ENCODE results near the gene SOX12.

Gene SOX12

DNA sequence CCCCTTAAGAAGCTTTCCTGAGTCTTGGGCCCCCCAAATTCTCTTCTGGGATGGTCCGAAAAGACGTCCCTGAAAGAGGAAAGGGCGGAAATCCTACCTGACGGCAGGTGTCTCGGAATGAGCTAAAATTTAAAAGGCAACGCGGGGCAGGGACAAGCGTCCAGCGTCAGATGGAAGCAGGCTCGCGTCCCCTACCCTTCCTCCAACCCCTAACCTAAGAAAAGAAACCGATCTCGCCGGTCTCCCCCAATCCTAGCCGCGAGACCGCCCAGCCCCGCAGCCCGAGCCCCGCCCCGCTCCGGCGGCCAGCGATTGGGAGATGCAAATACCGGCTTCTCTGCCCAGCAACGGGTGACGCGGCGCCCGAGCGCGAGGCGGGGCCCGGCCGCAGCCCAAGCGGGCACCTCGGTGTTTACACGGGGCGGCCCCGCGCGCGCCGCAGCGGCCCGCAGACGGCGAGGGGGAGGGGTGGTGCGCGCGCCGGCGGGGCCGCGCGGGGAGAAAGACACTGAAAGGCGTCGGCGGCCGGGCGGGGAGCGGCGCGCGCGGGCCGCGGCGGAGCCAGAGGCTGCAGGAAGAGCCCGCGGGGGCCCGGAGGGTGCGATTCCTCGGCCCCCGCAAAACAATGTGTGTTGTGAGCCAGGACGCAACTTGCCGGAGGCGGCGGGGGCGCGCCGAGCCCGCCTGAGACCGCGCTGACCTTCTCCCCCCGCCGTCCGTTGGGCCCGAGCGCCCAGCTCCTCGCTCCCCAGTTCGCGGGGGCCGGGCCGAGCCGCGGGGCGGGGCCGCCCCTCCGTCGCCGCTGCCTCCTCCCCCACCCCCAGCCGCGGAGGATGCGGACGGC is at the start of gene SOX12:
Gene SOX12 (plus strand): TSS at position 508 of the 844 bp plus-strand sequence. CDS start 373 bp downstream, outside the sequence.
- H3K27ac Mint-ChIP-seq, result peak within 1 kb of the TSS; percentile 95

DNA sequence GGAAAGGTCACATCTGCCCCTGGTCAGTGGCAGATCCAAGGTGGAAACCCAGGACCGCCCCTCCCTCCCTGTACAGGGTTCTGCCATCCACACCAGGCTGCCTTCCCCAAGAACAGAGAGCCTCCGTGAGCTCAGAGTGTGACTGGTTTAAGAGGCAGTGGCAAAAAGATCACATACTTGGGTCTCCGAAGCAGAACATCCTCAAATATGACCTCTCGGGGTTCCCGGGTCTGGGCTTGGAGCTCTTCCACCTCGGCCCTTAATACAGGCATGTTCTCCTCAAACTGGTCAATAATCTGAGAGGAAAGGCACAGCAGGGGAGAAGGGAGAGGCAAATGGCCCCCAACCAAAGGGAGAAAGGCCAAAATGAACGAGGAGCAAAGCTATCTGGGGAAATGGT is 49.6 kb upstream of the SOX12 start:
- Mint-ChIP-seq H3K4me1 (peaks cover 0 to 2% of the 10 kb centered on the region in 2 donors), H3K4me3 (no peak overlapping the region), H3K9me3 (peaks cover 0 to 2% of the 10 kb centered on the region in 2 donors), H3K36me3 (peaks cover 14 to 25% of the 10 kb centered on the region in 2 donors), H3K27me3 (no peaks in the 10 kb centered on the region), H3K27ac (no peak overlapping the region)
- DNase-seq (no peak), ATAC-seq (replicated peaks) (no peak)

More for the DNA sequence above, at the start of gene SOX12:
- Mint-ChIP-seq H3K36me3 (peaks cover 5 to 14% of the 10 kb centered on the region in 2 donors), H3K4me1 (peaks cover 33 to 44% of the 10 kb centered on the region in 2 donors), H3K27me3 (no peaks in the 10 kb centered on the region), H3K4me3 (peak within 1 kb of the TSS; percentile 90 to 96), H3K9me3 (no peaks in the 10 kb centered on the region)
- ATAC-seq (replicated peaks) (peak; percentile 79 to 80), DNase-seq (peak; percentile 92)

DNA sequence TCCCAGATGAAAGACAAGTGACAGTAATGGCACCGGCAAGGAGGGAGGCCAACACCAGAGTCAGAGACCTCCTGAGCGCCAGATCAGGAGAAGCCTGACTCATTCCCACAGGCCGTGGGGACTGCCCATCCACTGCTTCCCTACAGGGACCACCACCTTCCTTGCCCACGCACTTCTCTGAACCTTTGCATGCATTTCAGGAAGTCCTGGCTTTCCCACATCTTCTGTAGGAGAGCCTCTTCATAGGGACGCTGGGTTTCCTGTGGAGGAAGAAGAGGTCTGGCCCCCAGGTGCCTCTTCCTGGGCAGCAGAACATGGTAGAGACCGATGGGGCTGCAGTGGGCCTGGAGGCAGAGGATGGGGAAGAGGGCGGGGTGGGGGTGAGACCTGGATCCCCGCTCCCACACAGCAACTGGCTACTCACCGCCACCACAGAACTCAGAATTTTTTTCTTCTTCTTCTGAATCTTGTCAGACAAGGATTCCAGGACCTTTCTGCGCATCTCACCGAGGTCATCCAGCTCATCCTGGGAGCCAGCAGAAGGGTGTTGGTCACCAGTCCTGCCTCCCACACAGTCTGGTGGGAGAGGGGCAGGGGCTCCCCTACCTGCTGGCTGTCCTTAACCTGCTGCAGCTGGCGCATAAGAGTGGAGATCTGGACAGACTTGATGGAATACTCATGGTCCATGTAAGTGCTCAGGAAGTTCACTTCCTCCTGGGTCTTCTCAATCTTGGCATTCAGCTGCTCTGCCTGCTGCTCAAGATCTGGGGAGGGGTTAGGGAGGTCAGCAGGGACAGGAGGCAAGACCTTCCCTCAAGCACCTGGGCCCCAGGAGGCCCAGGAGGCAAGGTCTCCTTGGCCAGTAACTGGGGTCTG is 48.5 kb upstream of the SOX12 start:
- Mint-ChIP-seq H3K4me1 (peaks cover 0 to 4% of the 10 kb centered on the region in 2 donors), H3K9me3 (peaks cover 0 to 2% of the 10 kb centered on the region in 2 donors), H3K4me3 (no peak overlapping the region), H3K27me3 (no peaks in the 10 kb centered on the region), H3K36me3 (peaks cover 14 to 28% of the 10 kb centered on the region in 2 donors), H3K27ac (no peak overlapping the region)
- ATAC-seq (replicated peaks), result no peak
- no peak for DNase-seq

DNA sequence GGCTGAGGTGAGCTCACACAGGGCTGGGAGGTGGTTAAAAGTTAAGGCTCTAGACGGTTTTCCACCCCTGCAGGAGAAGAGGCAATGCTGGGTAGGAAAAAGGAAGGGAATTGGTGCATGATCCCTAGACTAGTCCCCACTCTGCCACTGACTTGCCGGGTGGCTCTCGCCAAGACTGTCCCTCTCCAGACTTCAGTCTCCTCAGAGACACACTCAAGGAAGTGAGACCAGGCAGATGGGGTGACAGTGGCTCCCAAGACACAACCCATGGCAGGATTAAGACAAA is 47.9 kb upstream of the SOX12 start:
- H3K4me1 Mint-ChIP-seq, result peaks cover 0 to 4% of the 10 kb centered on the region in 2 donors
- H3K36me3 Mint-ChIP-seq, result peaks cover 14 to 28% of the 10 kb centered on the region in 2 donors
- no peak overlapping the region for H3K27ac Mint-ChIP-seq
- DNase-seq (no peak), ATAC-seq (replicated peaks) (no peak)
- no peaks in the 10 kb centered on the region for H3K27me3 Mint-ChIP-seq
- peaks cover 0 to 2% of the 10 kb centered on the region in 2 donors for H3K9me3 Mint-ChIP-seq
- H3K4me3 Mint-ChIP-seq, result no peak overlapping the region

DNA sequence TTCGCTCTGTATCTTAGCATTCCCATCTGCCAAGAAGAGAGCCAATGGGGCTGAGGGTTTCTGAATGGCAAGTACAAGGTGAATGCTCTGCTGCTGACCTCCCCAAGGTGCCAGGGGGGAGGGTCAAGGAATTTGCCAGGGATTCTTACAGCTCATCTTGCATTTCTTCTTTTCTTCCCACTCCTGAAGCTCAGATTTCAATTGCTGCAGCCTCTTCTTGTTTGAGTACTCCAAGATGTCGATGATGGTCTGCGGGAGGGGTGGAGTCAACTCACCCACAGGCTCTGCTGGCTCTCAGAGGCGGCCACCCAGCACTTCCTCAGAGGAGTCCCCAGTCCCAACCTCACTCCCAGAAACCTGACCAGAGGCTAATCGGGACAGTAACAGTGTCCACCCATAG is 47.2 kb upstream of the SOX12 start:
- Mint-ChIP-seq H3K27ac (no peak overlapping the region), H3K27me3 (no peaks in the 10 kb centered on the region), H3K36me3 (peaks cover 14 to 28% of the 10 kb centered on the region in 2 donors), H3K4me1 (peaks cover 0 to 4% of the 10 kb centered on the region in 2 donors), H3K4me3 (no peak overlapping the region), H3K9me3 (peaks cover 0 to 2% of the 10 kb centered on the region in 2 donors)
- no peak for ATAC-seq (replicated peaks)
- no peak for DNase-seq

DNA sequence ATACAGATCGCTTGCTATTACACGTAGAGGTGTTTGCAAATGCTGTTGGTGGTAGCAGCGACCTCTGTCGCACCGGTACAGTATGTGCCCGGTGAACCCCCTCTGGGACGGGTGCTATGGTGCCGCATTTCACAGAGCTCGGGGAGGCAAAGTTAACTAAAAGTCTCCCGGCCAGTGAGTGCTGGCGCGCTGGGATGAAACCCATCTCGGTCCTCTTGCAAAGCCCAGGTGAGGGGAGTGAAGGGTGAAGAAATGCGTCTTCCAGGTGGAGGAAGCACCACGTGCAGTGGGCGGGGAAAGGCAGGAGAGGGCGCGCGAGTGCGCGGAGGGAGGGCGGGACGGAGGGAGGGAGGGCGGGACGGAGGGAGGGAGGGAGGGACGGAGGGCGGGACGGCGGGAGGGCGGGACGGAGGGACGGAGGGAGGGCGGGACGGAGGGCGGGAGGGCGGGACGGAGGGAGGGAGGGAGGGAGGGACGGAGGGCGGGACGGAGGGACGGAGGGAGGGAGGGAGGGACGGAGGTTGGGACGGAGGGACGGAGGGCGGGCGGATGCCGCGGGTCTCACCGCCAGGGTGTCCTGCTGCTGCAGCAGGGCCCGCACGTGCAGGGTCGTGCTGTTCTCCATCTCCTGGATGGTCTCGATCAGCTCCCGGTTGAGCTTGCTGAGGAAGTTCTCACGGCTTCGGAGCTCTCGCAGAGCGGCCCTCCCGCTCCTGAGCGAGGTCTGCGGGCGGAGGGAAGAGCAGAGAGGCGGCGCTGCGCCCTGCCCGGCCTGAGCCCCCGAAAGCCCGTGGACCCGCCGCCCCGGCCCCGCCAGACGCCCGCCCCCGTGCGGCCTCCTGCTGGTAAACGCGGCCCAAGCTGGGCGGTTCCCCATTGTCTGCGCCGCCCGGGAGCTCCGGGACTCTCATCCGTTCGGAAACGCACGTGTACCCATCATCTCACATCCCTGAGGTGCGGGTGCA is 46.5 kb upstream of the SOX12 start:
- peak overlapping the region; percentile 60 to 76 for H3K4me3 Mint-ChIP-seq
- peaks cover 14 to 33% of the 10 kb centered on the region in 2 donors for H3K36me3 Mint-ChIP-seq
- ATAC-seq (replicated peaks), result peak in 1 of 2 donors; percentile 16
- no peaks in the 10 kb centered on the region for H3K27me3 Mint-ChIP-seq
- no peak for DNase-seq
- peaks cover 0 to 2% of the 10 kb centered on the region in 2 donors for H3K9me3 Mint-ChIP-seq
- H3K4me1 Mint-ChIP-seq, result peaks cover 0 to 4% of the 10 kb centered on the region in 2 donors
- no peak overlapping the region for H3K27ac Mint-ChIP-seq

DNA sequence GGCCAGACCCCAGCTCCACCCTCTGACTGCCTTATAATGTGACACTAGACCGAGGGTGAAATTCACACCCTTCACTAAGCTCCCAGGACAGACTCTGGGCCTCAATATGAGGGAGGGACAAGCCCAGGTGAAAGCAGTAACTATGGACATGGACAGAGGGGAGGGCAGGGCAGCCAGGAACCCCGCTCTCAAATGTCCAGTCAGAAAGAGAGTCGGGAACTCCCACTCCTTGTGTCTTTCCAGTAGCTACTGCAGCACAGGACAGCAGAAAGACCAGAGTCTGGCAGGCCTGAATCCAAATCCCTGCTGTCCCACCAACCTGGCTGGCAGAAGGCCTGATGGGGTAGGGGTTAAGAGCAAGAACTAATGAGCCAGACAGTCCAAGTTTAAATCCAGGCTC is 41.2 kb upstream of the SOX12 start:
- Mint-ChIP-seq H3K27ac (no peak overlapping the region), H3K36me3 (peaks cover 0 to 8% of the 10 kb centered on the region in 2 donors), H3K4me3 (no peak overlapping the region), H3K4me1 (peaks cover 3% of the 10 kb centered on the region in 2 donors), H3K9me3 (no peaks in the 10 kb centered on the region), H3K27me3 (no peaks in the 10 kb centered on the region)
- ATAC-seq (replicated peaks) (no peak), DNase-seq (no peak)

DNA sequence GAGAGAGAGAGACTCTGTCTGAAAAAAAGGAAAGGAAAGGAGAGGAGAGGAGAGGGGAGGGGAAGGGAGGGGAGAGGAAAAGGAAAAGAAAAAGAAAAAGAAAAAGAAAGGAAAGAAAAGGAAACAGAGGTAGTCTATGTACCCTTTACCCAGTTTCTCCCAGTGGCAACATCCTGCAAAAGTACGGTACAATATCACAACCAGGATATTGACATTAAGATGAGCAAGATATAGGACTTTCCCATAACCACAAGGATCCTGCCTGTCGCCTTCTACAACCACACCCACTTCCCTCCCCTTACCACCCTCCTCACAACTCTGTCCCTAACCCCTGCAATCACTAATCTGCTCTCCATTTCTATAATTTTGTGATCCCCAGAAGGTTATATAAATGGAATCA is 38.8 kb upstream of the SOX12 start:
- Mint-ChIP-seq H3K27me3 (no peaks in the 10 kb centered on the region), H3K9me3 (no peaks in the 10 kb centered on the region), H3K27ac (no peak overlapping the region), H3K36me3 (peaks cover 0 to 5% of the 10 kb centered on the region in 2 donors), H3K4me3 (no peak overlapping the region), H3K4me1 (peaks cover 8 to 12% of the 10 kb centered on the region in 2 donors)
- DNase-seq, result no peak
- ATAC-seq (replicated peaks), result no peak

DNA sequence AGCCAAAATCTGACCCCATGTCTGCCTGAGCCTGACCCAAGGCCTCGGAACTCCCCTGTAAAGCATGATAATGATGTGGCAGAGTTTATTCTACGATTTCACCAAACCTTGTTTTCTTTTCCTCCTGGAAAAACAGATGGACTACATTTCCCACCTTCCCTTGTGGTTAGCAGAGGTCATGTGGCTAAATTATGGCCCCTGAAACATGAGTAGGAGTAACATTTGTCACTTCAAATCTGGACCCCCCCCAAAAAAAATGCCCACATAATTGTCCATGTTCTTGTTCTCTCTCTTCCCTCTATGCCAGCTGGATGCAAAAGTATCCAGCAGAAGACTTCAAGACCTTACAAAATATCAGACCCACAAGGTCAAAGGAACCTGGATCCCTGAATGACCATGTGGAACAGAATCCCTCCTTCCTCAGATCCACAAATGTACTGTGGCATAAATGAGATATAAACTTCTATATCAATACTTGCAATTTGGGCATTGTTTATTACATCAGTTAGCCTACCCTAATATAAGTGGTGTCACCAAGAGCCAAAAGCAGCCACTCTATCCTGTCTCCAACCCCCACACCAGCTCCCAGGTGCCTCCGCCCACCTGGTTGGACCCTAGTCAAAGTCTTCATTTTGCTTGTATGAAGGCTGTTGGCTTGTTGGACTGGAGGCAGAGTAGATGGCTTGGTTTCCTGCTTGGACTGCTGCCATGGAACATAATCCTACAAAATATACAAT is 36.2 kb upstream of the SOX12 start:
- ATAC-seq (replicated peaks) (no peak), DNase-seq (no peak)
- Mint-ChIP-seq H3K4me3 (no peak overlapping the region), H3K36me3 (no peaks in the 10 kb centered on the region), H3K27ac (no peak overlapping the region), H3K9me3 (no peaks in the 10 kb centered on the region), H3K27me3 (no peaks in the 10 kb centered on the region), H3K4me1 (peaks cover 8 to 12% of the 10 kb centered on the region in 2 donors)

DNA sequence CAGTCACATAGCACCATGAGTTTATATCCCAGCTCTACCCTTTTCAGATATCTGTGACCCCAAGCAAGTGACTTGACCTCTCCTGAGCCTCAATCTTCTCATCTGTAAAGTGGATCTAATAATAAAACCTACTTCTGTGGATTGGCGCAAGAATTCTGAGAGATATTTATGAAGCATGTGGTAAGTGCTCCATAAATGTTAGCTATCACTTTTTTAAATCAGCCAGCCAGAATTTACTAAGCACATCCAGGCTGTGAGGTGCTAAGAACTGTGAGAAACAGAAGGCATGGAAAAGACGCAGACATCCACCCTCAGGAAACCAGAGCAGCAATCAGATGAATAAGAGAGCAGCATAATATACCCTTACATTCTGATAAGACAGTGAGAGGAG is 35.7 kb upstream of the SOX12 start:
- Mint-ChIP-seq H3K9me3 (no peaks in the 10 kb centered on the region), H3K36me3 (no peaks in the 10 kb centered on the region), H3K27me3 (no peaks in the 10 kb centered on the region), H3K27ac (no peak overlapping the region), H3K4me3 (no peak overlapping the region), H3K4me1 (peaks cover 8 to 12% of the 10 kb centered on the region in 2 donors)
- ATAC-seq (replicated peaks) (no peak), DNase-seq (no peak)

DNA sequence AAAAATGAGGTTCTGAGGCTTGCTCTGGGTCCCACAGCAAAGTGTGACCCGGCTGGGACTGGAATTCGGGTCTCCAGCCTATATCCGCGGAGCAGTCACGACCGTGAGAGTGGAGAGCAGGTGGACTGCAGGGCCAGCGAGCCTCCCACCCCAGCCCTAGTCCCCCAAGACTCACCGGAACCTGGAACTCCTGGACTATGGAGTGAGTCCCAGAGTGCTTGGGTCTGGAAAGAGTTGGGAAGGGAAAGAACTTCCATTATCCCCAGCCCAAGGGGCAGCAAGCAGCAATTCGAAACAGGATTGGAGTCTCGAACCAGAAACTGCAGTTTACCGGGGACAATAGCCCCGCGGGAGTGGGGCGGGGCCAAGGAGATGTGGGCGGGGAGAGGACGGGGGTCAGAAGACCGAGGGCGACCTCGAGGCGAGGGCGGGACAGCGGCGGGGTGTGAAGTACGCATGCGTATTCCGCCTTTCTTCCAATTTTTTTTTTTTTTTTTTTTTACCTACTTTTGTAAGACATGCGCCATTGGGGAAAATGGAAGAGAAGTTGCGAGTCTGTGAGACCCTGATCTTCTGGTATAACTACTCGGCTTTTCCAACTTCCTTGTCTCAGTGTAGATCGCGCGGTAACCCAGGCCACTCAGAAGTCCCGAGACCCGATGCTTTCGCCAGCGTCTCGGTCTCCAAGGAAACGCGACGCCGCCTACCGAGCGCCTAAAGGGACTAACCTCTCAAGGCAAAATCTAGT is 35.1 kb upstream of the SOX12 start, which contains the start of gene C20orf96:
Gene C20orf96 (minus strand): TSS at position 667 of the 748 bp plus-strand sequence. CDS start 140 bp downstream, at position 527.
- no peaks in the 10 kb centered on the region for H3K9me3 Mint-ChIP-seq
- H3K36me3 Mint-ChIP-seq, result no peaks in the 10 kb centered on the region
- no peak within 1 kb of the TSS for H3K4me3 Mint-ChIP-seq
- no peak within 1 kb of the TSS for H3K27ac Mint-ChIP-seq
- DNase-seq (peak; percentile 84), ATAC-seq (replicated peaks) (peak; percentile 95 to 97)
- peaks cover 8 to 12% of the 10 kb centered on the region in 2 donors for H3K4me1 Mint-ChIP-seq
- no peaks in the 10 kb centered on the region for H3K27me3 Mint-ChIP-seq

DNA sequence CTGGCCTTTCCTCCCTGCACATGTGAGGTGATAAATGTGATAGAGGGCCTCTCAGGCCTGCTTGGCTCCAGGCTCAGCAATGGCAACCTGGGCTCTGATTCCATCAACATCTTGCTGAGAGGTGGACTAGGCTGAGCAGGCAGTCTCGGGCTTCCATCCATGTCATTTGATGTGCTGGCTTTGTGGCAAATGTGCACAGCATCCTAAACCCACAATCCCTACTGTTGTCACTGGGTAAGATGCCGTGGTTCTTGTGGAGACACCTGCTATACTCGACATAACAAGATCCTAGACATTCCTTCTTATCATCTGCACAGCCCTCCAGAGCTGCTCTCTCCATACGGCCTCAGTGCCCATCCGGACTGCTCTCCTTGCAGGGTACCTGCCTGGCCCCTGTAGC is 30.8 kb upstream of the SOX12 start:
- no peak for DNase-seq

More for the DNA sequence above, 30.8 kb upstream of the SOX12 start:
- peak overlapping the region; percentile 22 for H3K27ac Mint-ChIP-seq
- peaks cover 18 to 20% of the 10 kb centered on the region in 2 donors for H3K36me3 Mint-ChIP-seq
- peaks cover 12 to 39% of the 10 kb centered on the region in 2 donors for H3K4me1 Mint-ChIP-seq
- H3K9me3 Mint-ChIP-seq, result no peaks in the 10 kb centered on the region
- no peaks in the 10 kb centered on the region for H3K27me3 Mint-ChIP-seq
- ATAC-seq (replicated peaks), result no peak
- no peak overlapping the region for H3K4me3 Mint-ChIP-seq
